GM12872 (cell line): ENCODE data around the gene MAF.
A peak's percentile ranks its signal among the peaks of the same experiment; 100 is the strongest.

ENCODE experiments used
- CTCF ChIP-seq: IDR thresholded peaks from 3 replicates; pipeline ENCODE4 v1.5.1; 2011; ENCODE audit warnings: low read depth, mild to moderate bottlenecking, low read length, moderate library complexity; ENCODE audit not compliant: insufficient read depth

MAF gene

GRCh38 chr16:79601931-79602627, 1.5 kb upstream of the MAF start:
- TF ChIP-seq CTCF = peak; percentile 75

- TF ChIP-seq CTCF = no peak
These were observed 774 bp upstream of the MAF start for GRCh38 chr16:79601092-79601930.

GRCh38 chr16:79599837-79600637, 500 bp downstream of the MAF start:
- TF ChIP-seq CTCF = no peak

GRCh38 chr16:79599256-79599836, 1.2 kb downstream of the MAF start:
- no peak for TF ChIP-seq CTCF

GRCh38 chr16:79598348-79599181, 2.0 kb downstream of the MAF start:
- TF ChIP-seq CTCF = no peak

- TF ChIP-seq CTCF = no peak
These were observed 2.5 kb downstream of the MAF start for GRCh38 chr16:79598063-79598347.
